C4-2B (cell line): Measurements from ENCODE around the gene NUSAP1.

Experiments
- CTCF ChIP-seq: fragments of 450-650 bp; conservative IDR thresholded peaks from 2 replicates; pipeline ENCODE4 v1.5.1; 2017; ENCODE audit warnings: mild to moderate bottlenecking
- ZFX ChIP-seq: fragments of 450-650 bp; IDR thresholded peaks from 2 replicates; pipeline ENCODE4 v1.6.1; 2017

GRCh38 chr15:41411441-41411840 lies 78.8 kb downstream of the NUSAP1 start:
- TF ChIP-seq ZFX: no peak
- TF ChIP-seq CTCF: no peak
